Stimulated activated CD8-positive, alpha-beta memory T cell treated with anti-CD3 and anti-CD28 coated beads, Interleukin-7, amount 100 ng/mL, for 1 hour (primary cell): ENCODE results near the gene YY1AP1.
"Not testable (repeated sequence)": the region's sequence is repeated elsewhere in the genome, so short reads cannot be mapped to it uniquely, and the experiment has no call there.

Experiments
- DNase-seq, 2 donors: peaks; one replicate each; pipeline ENCODE4 v3.0.0-alpha.2; 2020; ENCODE audit warnings: low read depth in 2 of 2

The YY1AP1 gene

GRCh38 chr1:155645648-155646047, 42.9 kb downstream of the YY1AP1 start:
- DNase-seq = no peak

- no peak for DNase-seq
Measured at GRCh38 chr1:155645034-155645598, 43.5 kb downstream of the YY1AP1 start.

GRCh38 chr1:155643230-155643629, 45.3 kb downstream of the YY1AP1 start:
- no peak for DNase-seq

GRCh38 chr1:155642559-155643180, 45.9 kb downstream of the YY1AP1 start:
- DNase-seq = not testable (repeated sequence)

- no peak for DNase-seq
Measured at GRCh38 chr1:155640367-155640766, 48.2 kb downstream of the YY1AP1 start.

- no peak for DNase-seq
Measured at GRCh38 chr1:155636397-155637153, 52.0 kb downstream of the YY1AP1 start.

- DNase-seq = not testable (repeated sequence)
Measured at GRCh38 chr1:155626428-155626827, 62.1 kb downstream of the YY1AP1 start.

- DNase-seq = no peak
Measured at GRCh38 chr1:155623357-155623756, 65.2 kb downstream of the YY1AP1 start.

- no peak for DNase-seq
Measured at GRCh38 chr1:155622191-155622590, 66.4 kb downstream of the YY1AP1 start.

- DNase-seq = not testable (repeated sequence)
Measured at GRCh38 chr1:155613226-155613625, 75.3 kb downstream of the YY1AP1 start.

GRCh38 chr1:155610257-155610647, 78.3 kb downstream of the YY1AP1 start:
- DNase-seq = not testable (repeated sequence)

GRCh38 chr1:155609515-155610256, 78.9 kb downstream of the YY1AP1 start, which contains the start of gene MSTO1:
Gene MSTO1, plus strand, starts transcription at chr1:155610218. Its CDS starts 31 bp downstream, at chr1:155610249.
- DNase-seq = peak; percentile 81 to 88
